HG03066 (cell line): Measurements from ENCODE around the gene FBLIM1.
"Not testable (repeated sequence)": the region's sequence is repeated elsewhere in the genome, so short reads cannot be mapped to it uniquely, and the experiment has no call there.

Experiments
- ATAC-seq: cut with Tn5 transposase; IDR thresholded peaks from one replicate; pipeline ENCODE4 v1.9.1; 2021; ENCODE audit warnings: low read depth; ENCODE audit not compliant: unreplicated experiment

FBLIM1 gene

GRCh38 chr1:15804060-15804459 lies 45.5 kb downstream of the FBLIM1 start:
- ATAC-seq: no peak

DNA sequence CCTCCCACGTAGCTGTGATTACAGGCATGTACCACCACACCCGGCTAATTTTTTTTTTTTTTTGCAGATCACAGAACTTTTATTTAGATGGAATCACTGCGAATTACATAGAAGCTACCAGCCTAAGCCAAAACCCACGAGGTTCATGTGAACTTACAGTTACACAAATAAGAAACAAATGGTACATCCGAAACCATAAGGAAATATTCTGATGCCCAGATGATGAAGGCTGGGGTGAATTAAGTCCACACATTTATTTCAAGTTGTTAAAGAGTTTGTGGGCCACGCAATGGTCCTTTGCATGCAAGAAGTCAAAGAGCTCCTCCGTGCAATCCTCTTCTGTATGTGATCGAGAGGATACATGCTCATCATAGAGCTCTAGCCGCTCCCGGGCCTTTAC lies 48.5 kb downstream of the FBLIM1 start:
- ATAC-seq: no peak

DNA sequence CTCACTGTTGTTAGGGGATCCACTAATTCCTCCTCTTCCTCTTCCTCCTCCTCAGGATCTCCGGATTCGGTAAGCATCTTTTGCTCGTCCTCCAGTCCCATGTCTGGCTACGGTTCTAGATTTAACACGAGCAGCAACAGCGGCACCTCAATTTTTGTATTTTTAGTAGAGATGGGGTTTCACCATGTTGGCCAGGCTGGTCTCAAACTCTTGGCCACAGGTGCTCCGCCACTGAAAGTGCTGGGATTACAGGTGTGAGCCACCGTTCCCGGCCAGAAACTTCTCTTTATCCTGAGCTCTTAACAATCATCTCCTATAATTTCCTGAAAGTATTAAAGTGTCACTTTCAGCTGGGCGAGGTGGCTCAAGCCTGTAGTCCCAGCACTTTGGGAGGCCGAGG lies 49.0 kb downstream of the FBLIM1 start, which contains the start of gene UQCRHL:
TSS of gene UQCRHL (minus strand) at position 101 of the 400 bp plus-strand sequence. CDS start at position 101, 0 bp downstream.
- not testable (repeated sequence) for ATAC-seq

GRCh38 chr1:15808955-15809354 lies 50.4 kb downstream of the FBLIM1 start:
- no peak for ATAC-seq

DNA sequence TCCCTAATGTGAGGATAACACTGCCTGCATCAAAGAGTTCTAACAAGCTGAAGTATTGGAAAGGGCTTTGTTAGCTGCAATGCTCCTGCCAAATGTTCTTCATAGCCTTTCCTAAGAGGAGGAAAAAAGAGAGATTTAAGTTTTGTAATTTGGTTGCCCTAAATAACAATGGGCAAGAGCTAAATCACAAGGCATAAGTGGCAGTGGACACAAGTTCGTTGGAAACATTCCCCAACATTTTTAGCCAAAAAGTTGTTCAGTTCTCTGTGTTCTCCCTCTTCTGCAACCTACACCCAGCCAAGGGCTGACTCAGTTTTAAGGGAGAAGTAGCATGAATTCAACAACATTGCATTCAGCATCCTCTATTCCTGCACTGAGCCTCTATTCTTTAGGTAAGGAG lies 51.5 kb downstream of the FBLIM1 start:
- no peak for ATAC-seq

- ATAC-seq: no peak
These were observed 58.1 kb downstream of the FBLIM1 start for GRCh38 chr1:15816674-15817073.

GRCh38 chr1:15820478-15820877 lies 61.9 kb downstream of the FBLIM1 start:
- no peak for ATAC-seq

DNA sequence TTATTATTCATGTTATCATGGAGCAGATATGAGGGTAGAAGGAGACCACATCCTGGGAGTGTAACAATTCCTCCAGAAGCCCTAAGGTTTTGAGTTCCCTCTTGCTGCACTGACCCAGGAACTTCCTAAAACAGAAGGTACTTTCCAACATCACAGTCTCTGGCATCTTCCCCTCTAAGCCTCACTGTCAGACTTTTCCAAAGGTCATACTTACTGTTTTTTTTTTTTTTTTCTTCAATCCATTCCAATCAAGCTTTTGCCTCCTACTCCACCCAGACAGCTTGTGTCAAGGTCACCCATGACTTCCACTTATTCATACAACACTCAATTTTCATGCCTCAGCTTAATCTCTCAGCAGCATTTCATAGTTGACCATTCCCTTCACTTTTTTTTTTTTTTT lies 67.2 kb downstream of the FBLIM1 start:
- ATAC-seq: no peak

- ATAC-seq: no peak
These were observed 68.4 kb downstream of the FBLIM1 start for GRCh38 chr1:15826810-15827507.

GRCh38 chr1:15827567-15827966 lies 69.0 kb downstream of the FBLIM1 start:
- ATAC-seq: not testable (repeated sequence)

GRCh38 chr1:15828931-15829330 lies 70.3 kb downstream of the FBLIM1 start:
- not testable (repeated sequence) for ATAC-seq

DNA sequence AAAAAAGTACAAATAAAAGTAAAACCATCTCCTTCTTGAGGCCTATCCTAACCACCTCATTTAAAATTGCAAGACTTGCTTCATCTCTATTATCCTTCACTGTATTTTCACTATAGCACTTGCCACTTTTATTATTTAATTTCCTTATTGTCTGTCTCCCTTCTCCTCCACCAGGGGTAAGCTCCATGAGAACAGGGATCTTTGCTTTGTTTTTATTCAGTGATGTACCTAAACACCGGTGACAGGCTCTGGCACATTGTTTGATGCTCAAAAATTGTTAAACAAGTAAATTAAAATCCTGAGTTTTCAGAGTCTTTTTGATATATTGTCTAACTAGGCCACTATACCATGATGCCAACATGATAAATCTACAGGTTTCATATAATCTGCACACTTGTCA lies 71.7 kb downstream of the FBLIM1 start:
- ATAC-seq: no peak

DNA sequence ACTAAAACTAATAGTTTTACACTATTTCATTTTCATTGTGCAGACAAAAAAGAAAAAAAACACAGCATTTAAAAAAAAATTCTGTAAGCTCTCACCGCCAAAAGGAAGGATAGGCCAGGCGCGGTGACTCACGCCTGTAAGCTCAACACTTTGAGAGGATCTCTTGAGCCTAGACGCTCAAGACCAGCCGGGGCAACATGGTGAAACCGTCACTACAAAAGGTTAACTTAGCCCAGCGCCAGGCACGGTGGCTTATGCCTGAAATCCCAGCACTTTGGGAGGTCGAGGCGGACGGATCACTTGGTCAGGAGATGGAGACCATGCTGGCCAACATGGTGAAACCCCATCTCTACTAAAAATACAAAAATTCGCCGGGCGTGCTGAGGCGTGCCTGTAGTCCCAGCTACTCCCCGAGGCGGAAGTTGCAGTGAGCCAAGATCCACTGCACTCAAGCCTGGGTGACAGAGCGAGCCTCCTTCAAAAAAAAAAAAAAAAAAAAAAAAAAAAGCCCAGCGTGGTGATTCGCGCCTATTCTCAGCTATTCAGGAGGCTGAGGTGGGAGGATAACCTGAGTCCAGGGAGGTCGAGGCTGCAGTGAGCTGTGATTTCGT lies 74.6 kb downstream of the FBLIM1 start:
- ATAC-seq: no peak

GRCh38 chr1:15833842-15834405 lies 75.3 kb downstream of the FBLIM1 start:
- no peak for ATAC-seq

DNA sequence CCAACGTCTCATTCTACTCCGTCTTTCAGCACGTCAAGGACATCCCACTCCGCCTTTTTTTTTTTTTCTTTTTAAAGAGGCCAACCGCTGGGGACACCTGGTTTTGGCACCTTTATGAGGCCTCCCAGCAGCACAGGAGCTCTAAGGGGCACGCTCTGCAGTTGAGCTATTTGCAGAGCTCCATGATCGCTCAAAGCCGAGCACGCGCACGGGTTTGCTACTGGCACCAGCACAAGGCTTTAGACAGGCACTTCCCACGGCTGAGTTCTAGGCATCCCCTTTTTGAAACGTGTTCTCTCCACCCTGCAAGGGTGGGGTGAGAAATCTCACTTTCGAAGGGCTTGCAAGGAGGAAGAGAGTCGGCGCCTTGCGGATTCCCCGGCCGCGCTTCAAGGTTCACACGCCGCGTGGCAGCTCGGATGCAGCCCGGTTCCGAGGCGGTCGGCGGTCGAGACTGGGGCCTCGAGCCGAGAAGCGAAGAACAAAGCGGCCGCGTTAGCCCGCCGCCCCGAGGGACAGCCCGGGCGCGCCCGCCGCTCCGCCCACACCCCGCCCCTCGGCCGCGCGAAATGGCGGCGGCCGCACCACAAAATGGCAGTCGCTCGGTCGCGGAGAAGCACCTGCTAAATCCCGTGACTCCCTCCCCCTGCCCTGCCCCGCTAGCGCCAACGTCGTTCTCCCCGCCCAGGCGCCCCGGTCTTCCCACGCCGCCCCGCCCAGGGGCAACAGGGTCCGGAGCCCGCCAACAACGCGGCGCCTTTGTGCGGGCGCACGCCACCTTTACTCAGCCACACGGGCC lies 76.0 kb downstream of the FBLIM1 start:
- peak; percentile 41 for ATAC-seq

DNA sequence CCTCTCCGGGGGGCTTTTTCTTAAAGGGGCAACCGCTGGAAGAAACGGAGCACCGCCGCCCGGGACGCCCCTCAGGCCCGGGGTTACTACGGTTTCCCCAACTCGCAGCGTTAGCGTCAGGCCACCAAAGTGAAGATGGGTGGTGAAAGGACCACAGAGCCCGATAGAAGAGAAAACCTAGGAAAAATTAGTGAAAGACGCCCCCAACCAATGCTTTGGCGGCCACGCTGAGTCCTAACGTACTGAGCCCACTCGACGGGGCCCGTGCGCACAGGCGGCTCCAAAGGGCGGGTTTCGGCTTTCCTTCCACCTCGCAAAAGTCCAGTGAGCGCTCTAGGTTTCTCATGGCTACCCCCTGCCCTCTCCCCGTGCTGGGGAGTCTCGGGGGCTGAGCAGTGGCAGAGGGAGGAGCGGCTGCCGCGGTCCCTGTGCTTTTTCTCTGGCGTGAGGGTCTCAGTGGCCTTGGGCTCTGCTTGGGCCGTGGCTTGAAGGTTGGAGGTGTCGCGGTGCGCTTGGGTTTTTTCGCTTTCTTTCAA lies 76.7 kb downstream of the FBLIM1 start:
- ATAC-seq: no peak

- no peak for ATAC-seq
These were observed 77.3 kb downstream of the FBLIM1 start for GRCh38 chr1:15835741-15836510.
